GM23338 (cell line): ENCODE data around the gene PDE4D. TPM values are rescaled to one million over a fixed set of nuclear protein-coding genes. Genes with fewer than 3 reads are reported as not detected.
A peak's percentile ranks its signal among the peaks of the same experiment; 100 is the strongest.
"Not testable (repeated sequence)": the region's sequence is repeated elsewhere in the genome, so short reads cannot be mapped to it uniquely, and the experiment has no call there.

Experiments
- ATAC-seq: fragments of 200-7000 bp; cut with Tn5 transposase; 3 replicates; pipeline ENCODE4 v1.9.1; 2020
- DNase-seq: peaks from one replicate; pipeline ENCODE4 v3.0.0-alpha.2; 2015; ENCODE audit warnings: low spot score
- H2AFZ ChIP-seq: fragments of 200-600 bp; sonication (generic); 2 replicates; pipeline ENCODE4 v1.8.0; 2016; ENCODE audit warnings: antibody characterized with exemption, mild to moderate bottlenecking, moderate library complexity
- H3F3A ChIP-seq: fragments of 200-600 bp; sonication (generic); replicated peaks from 2 replicates; pipeline ENCODE4 v1.8.0; 2017; ENCODE audit warnings: antibody characterized with exemption, mixed run types, low read depth
- H3K27ac ChIP-seq: fragments of 200-600 bp; sonication (generic); 2 replicates; pipeline ENCODE4 v1.6.1; 2016; ENCODE audit warnings: low read depth
- H3K27me3 ChIP-seq: fragments of 200-600 bp; sonication (generic); 2 replicates; pipeline ENCODE4 v1.8.0; 2016; ENCODE audit warnings: mild to moderate bottlenecking, mixed run types, moderate library complexity; ENCODE audit not compliant: insufficient read depth
- H3K36me3 ChIP-seq: fragments of 200-600 bp; sonication (generic); 2 replicates; pipeline ENCODE4 v1.8.0; 2016; ENCODE audit warnings: mild to moderate bottlenecking; ENCODE audit not compliant: insufficient read depth
- H3K4me1 ChIP-seq: fragments of 200-600 bp; sonication (generic); 2 replicates; pipeline ENCODE4 v1.8.0; 2016; ENCODE audit warnings: mild to moderate bottlenecking, moderate library complexity; ENCODE audit not compliant: insufficient read depth
- H3K4me2 ChIP-seq: fragments of 200-600 bp; sonication (generic); 2 replicates; pipeline ENCODE4 v1.7.1; 2017; ENCODE audit warnings: mixed run types
- H3K4me3 ChIP-seq: fragments of 200-600 bp; sonication (generic); 2 replicates; pipeline ENCODE4 v1.6.1; 2016; ENCODE audit warnings: mixed run types
- H3K79me2 ChIP-seq: fragments of 200-600 bp; sonication (generic); replicated peaks from 2 replicates; pipeline ENCODE4 v1.8.0; 2017; ENCODE audit warnings: mild to moderate bottlenecking; ENCODE audit not compliant: insufficient read depth
- H3K9me2 ChIP-seq: fragments of 200-600 bp; sonication (generic); 2 replicates; pipeline ENCODE4 v1.8.0; 2017; ENCODE audit not compliant: insufficient read depth
- H4K20me1 ChIP-seq: fragments of 200-600 bp; sonication (generic); replicated peaks from 2 replicates; pipeline ENCODE4 v1.8.0; 2017; ENCODE audit warnings: mild to moderate bottlenecking; ENCODE audit not compliant: insufficient read depth
- H3K27ac Mint-ChIP-seq: 2 replicates; pipeline ENCODE4 v1.8.0; 2020; ENCODE audit warnings: inconsistent platforms, mild to moderate bottlenecking, moderate library complexity, mixed read lengths
- H3K27me3 Mint-ChIP-seq: 3 replicates; pipeline ENCODE4 v1.8.0; 2022; ENCODE audit warnings: low read depth, mild to moderate bottlenecking, moderate library complexity, mixed read lengths, inconsistent platforms; ENCODE audit not compliant: insufficient read depth, poor library complexity
- H3K36me3 Mint-ChIP-seq: 3 replicates; pipeline ENCODE4 v1.8.0; 2021; ENCODE audit warnings: low read depth, mild to moderate bottlenecking, inconsistent platforms, moderate library complexity, mixed read lengths
- H3K4me1 Mint-ChIP-seq: 3 replicates; pipeline ENCODE4 v1.8.0; 2020; ENCODE audit warnings: mild to moderate bottlenecking, inconsistent platforms, mixed read lengths
- H3K4me3 Mint-ChIP-seq: 3 replicates; pipeline ENCODE4 v1.8.0; 2021; ENCODE audit warnings: moderate library complexity, mild to moderate bottlenecking, inconsistent platforms, mixed read lengths
- H3K9me3 Mint-ChIP-seq: 3 replicates; pipeline ENCODE4 v1.8.0; 2020; ENCODE audit warnings: moderate library complexity, mild to moderate bottlenecking, inconsistent platforms, mixed read lengths
- CREB1 ChIP-seq: fragments of 250-450 bp; sonication (Bioruptor Pico); IDR thresholded peaks from 2 replicates; pipeline ENCODE4 v1.5.0; 2020; ENCODE audit warnings: low read depth, mild to moderate bottlenecking, moderate library complexity
- EZH2 ChIP-seq: fragments of 200-600 bp; sonication (generic); IDR thresholded peaks from one replicate; pipeline ENCODE4 v1.8.0; 2017; ENCODE audit warnings: antibody characterized with exemption, mild to moderate bottlenecking, low read depth; ENCODE audit not compliant: unreplicated experiment
- JUNB ChIP-seq: IDR thresholded peaks from one replicate; pipeline ENCODE4 v1.6.1; 2016; ENCODE audit warnings: antibody characterized with exemption; ENCODE audit not compliant: unreplicated experiment
- POLR2AphosphoS5 ChIP-seq: IDR thresholded peaks from 2 replicates; pipeline ENCODE4 v1.6.1; 2016; ENCODE audit warnings: antibody characterized with exemption, low read depth
- STAT1 ChIP-seq: IDR thresholded peaks from one replicate; pipeline ENCODE4 v1.6.1; 2016; ENCODE audit warnings: antibody characterized with exemption; ENCODE audit not compliant: unreplicated experiment
- ZNF114 ChIP-seq: fragments of 250-450 bp; sonication (Bioruptor Pico); IDR thresholded peaks from 2 replicates; pipeline ENCODE4 v1.5.0; 2020; ENCODE audit warnings: mild to moderate bottlenecking, moderate library complexity
- ZNF331 ChIP-seq: fragments of 250-450 bp; sonication (Bioruptor Pico); IDR thresholded peaks from 2 replicates; pipeline ENCODE4 v1.5.0; 2020; ENCODE audit warnings: low read depth, mild to moderate bottlenecking, moderate library complexity
- polyA plus RNA-seq: library from polyadenylated mRNA; unstranded; fragments of >200 nt; fragmentation: Nextera tagmentation; extraction: Ambion mirVana; gene quantifications from 2 replicates; pipeline ENCODE4 v1.2.1, GENCODE V29; 2016
- total RNA-seq: library from RNA; depleted of rRNA; stranded (reverse); fragments of >200 nt; shearing (Covaris generic); gene quantifications from 2 replicates; pipeline ENCODE4 v1.2.3, GENCODE V29; 2014
- TF ChIP-seq, protein P1 (sequence below): fragments of 250-450 bp; sonication (Bioruptor Pico); IDR thresholded peaks from 2 replicates; pipeline ENCODE4 v1.5.0; 2020; ENCODE audit warnings: mild to moderate bottlenecking, moderate library complexity
- TF ChIP-seq, protein P2 (sequence below): IDR thresholded peaks from one replicate; pipeline ENCODE4 v1.6.1; 2018; ENCODE audit warnings: antibody characterized with exemption; ENCODE audit not compliant: unreplicated experiment
- TF ChIP-seq, protein P3 (sequence below), 2 experiments: fragments of 200-600 bp in 1 of 2; sonication (generic) in 1 of 2; conservative IDR thresholded peaks; 2 replicates each; pipeline versions ENCODE4 v1.5.1 to v1.6.1; 2016 to 2017; ENCODE audit warnings: antibody characterized with exemption in 2 of 2, low read depth in 2 of 2, mild to moderate bottlenecking in 2 of 2, moderate library complexity in 1 of 2

The PDE4D gene
- total and polyA plus RNA-seq, 2 experiments from 2014 or later: 2.1 to 4.7 TPM

DNA sequence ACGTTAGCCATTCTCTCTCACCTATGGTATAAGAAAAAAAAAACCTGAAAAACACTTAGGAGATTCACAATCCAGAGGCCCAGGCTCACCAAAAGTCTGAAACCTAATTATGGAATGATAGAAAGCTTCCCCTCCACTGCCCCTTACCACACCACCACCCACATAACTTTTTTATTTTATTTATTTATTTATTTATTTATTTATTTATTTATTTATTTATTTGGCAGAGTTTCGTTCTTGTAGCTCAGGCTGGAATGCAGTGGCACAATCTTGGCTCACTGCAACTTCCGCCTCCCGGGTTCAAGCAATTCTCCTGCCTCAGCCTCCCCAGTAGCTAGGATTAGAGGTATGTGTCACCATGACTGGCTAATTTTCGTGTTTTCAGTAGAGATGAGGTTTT, 299.4 kb downstream of the PDE4D start:
- not testable (repeated sequence) for H3K9me3 Mint-ChIP-seq, H3K79me2 ChIP-seq, H3K9me2 ChIP-seq, DNase-seq, H3F3A ChIP-seq, H3K36me3 Mint-ChIP-seq, H2AFZ ChIP-seq, H3K27ac Mint-ChIP-seq, H3K27ac ChIP-seq, H3K4me3 Mint-ChIP-seq, ATAC-seq, H3K36me3 ChIP-seq, H3K4me2 ChIP-seq, H4K20me1 ChIP-seq, H3K4me3 ChIP-seq, H3K27me3 ChIP-seq, H3K27me3 Mint-ChIP-seq
- H3K4me1 Mint-ChIP-seq: peaks cover 30% of the 10 kb centered on the region
- peaks cover 19% of the 10 kb centered on the region for H3K4me1 ChIP-seq

DNA sequence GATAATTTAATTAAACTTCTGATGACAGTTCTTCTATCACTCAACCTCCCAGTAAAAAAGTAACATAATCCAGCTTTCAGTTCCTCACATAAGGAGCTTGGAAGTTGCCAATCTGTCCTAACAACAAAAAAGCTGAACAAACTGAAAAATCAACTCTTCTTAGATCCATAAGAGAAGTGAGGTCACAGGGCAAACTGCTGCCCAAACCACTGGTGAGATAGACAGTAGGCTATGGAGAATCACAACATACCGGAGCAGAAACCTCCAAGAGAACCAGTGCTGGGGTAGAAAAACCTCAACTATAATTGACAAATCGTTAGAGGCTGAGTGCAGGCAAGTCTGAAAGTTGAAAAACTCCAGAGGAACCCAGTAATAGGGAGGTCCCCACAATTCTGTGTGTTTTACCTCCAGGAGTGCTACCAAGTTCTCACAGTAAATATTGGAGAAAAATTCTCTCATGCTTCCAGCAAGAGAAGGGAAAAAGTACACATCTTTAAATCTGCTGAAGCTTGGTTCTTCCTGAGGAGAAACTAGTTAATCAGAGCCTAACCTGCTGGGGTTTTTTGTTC, 300.0 kb downstream of the PDE4D start:
- Histone ChIP-seq H3K9me2 (no peaks in the 10 kb centered on the region), H4K20me1 (no peaks in the 10 kb centered on the region), H3K27me3 (no peaks in the 10 kb centered on the region), H3K27ac (no peak overlapping the region), H3K36me3 (no peaks in the 10 kb centered on the region), H2AFZ (peak overlapping the region; percentile 43; the same call in 1 of the 2 replicates), H3K79me2 (no peaks in the 10 kb centered on the region), H3F3A (no peaks in the 10 kb centered on the region), H3K4me3 (no peak overlapping the region), H3K4me2 (no peak overlapping the region), H3K4me1 (peaks cover 18% of the 10 kb centered on the region)
- Mint-ChIP-seq H3K9me3 (no peaks in the 10 kb centered on the region), H3K27me3 (peaks cover 1% of the 10 kb centered on the region), H3K27ac (no peak overlapping the region), H3K36me3 (peaks cover 4% of the 10 kb centered on the region; the same call in 1 of the 3 replicates), H3K4me1 (peaks cover 27% of the 10 kb centered on the region), H3K4me3 (no peak overlapping the region)
- DNase-seq (no peak), ATAC-seq (no peak)
- no peak for TF ChIP-seq POLR2AphosphoS5
- TF ChIP-seq ZNF114 (CRISPR knock-in tag): no peak
- no peak for TF ChIP-seq CREB1 (CRISPR knock-in tag)
- TF ChIP-seq JUNB: no peak
- TF ChIP-seq, protein P1, sequence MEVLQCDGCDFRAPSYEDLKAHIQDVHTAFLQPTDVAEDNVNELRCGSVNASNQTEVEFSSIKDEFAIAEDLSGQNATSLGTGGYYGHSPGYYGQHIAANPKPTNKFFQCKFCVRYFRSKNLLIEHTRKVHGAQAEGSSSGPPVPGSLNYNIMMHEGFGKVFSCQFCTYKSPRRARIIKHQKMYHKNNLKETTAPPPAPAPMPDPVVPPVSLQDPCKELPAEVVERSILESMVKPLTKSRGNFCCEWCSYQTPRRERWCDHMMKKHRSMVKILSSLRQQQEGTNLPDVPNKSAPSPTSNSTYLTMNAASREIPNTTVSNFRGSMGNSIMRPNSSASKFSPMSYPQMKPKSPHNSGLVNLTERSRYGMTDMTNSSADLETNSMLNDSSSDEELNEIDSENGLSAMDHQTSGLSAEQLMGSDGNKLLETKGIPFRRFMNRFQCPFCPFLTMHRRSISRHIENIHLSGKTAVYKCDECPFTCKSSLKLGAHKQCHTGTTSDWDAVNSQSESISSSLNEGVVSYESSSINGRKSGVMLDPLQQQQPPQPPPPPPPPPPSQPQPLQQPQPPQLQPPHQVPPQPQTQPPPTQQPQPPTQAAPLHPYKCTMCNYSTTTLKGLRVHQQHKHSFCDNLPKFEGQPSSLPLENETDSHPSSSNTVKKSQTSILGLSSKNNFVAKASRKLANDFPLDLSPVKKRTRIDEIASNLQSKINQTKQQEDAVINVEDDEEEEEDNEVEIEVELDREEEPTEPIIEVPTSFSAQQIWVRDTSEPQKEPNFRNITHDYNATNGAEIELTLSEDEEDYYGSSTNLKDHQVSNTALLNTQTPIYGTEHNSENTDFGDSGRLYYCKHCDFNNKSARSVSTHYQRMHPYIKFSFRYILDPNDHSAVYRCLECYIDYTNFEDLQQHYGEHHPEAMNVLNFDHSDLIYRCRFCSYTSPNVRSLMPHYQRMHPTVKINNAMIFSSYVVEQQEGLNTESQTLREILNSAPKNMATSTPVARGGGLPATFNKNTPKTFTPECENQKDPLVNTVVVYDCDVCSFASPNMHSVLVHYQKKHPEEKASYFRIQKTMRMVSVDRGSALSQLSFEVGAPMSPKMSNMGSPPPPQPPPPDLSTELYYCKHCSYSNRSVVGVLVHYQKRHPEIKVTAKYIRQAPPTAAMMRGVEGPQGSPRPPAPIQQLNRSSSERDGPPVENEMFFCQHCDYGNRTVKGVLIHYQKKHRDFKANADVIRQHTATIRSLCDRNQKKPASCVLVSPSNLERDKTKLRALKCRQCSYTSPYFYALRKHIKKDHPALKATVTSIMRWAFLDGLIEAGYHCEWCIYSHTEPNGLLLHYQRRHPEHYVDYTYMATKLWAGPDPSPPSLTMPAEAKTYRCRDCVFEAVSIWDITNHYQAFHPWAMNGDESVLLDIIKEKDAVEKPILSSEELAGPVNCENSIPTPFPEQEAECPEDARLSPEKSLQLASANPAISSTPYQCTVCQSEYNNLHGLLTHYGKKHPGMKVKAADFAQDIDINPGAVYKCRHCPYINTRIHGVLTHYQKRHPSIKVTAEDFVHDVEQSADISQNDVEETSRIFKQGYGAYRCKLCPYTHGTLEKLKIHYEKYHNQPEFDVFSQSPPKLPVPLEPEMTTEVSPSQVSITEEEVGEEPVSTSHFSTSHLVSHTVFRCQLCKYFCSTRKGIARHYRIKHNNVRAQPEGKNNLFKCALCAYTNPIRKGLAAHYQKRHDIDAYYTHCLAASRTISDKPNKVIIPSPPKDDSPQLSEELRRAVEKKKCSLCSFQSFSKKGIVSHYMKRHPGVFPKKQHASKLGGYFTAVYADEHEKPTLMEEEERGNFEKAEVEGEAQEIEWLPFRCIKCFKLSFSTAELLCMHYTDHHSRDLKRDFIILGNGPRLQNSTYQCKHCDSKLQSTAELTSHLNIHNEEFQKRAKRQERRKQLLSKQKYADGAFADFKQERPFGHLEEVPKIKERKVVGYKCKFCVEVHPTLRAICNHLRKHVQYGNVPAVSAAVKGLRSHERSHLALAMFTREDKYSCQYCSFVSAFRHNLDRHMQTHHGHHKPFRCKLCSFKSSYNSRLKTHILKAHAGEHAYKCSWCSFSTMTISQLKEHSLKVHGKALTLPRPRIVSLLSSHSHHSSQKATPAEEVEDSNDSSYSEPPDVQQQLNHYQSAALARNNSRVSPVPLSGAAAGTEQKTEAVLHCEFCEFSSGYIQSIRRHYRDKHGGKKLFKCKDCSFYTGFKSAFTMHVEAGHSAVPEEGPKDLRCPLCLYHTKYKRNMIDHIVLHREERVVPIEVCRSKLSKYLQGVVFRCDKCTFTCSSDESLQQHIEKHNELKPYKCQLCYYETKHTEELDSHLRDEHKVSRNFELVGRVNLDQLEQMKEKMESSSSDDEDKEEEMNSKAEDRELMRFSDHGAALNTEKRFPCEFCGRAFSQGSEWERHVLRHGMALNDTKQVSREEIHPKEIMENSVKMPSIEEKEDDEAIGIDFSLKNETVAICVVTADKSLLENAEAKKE (CRISPR knock-in tag): no peak
- TF ChIP-seq STAT1: no peak
- TF ChIP-seq, protein P2, sequence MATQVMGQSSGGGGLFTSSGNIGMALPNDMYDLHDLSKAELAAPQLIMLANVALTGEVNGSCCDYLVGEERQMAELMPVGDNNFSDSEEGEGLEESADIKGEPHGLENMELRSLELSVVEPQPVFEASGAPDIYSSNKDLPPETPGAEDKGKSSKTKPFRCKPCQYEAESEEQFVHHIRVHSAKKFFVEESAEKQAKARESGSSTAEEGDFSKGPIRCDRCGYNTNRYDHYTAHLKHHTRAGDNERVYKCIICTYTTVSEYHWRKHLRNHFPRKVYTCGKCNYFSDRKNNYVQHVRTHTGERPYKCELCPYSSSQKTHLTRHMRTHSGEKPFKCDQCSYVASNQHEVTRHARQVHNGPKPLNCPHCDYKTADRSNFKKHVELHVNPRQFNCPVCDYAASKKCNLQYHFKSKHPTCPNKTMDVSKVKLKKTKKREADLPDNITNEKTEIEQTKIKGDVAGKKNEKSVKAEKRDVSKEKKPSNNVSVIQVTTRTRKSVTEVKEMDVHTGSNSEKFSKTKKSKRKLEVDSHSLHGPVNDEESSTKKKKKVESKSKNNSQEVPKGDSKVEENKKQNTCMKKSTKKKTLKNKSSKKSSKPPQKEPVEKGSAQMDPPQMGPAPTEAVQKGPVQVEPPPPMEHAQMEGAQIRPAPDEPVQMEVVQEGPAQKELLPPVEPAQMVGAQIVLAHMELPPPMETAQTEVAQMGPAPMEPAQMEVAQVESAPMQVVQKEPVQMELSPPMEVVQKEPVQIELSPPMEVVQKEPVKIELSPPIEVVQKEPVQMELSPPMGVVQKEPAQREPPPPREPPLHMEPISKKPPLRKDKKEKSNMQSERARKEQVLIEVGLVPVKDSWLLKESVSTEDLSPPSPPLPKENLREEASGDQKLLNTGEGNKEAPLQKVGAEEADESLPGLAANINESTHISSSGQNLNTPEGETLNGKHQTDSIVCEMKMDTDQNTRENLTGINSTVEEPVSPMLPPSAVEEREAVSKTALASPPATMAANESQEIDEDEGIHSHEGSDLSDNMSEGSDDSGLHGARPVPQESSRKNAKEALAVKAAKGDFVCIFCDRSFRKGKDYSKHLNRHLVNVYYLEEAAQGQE: no peak
- TF ChIP-seq, protein P3, sequence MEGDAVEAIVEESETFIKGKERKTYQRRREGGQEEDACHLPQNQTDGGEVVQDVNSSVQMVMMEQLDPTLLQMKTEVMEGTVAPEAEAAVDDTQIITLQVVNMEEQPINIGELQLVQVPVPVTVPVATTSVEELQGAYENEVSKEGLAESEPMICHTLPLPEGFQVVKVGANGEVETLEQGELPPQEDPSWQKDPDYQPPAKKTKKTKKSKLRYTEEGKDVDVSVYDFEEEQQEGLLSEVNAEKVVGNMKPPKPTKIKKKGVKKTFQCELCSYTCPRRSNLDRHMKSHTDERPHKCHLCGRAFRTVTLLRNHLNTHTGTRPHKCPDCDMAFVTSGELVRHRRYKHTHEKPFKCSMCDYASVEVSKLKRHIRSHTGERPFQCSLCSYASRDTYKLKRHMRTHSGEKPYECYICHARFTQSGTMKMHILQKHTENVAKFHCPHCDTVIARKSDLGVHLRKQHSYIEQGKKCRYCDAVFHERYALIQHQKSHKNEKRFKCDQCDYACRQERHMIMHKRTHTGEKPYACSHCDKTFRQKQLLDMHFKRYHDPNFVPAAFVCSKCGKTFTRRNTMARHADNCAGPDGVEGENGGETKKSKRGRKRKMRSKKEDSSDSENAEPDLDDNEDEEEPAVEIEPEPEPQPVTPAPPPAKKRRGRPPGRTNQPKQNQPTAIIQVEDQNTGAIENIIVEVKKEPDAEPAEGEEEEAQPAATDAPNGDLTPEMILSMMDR (conservative IDR thresholded peaks at IDR 0.05; ENCODE audit: low read depth in 2 of 2): no peak
- TF ChIP-seq EZH2: no peak
- no peak for TF ChIP-seq ZNF331 (CRISPR knock-in tag)
